CD4-positive, alpha-beta T cell treated with Interleukin-4 for 1 hour (primary cell): ENCODE measurements around the gene FTL.
A peak's percentile ranks its signal among the peaks of the same experiment; 100 is the strongest.
"Not testable (repeated sequence)": the region's sequence is repeated elsewhere in the genome, so short reads cannot be mapped to it uniquely, and the experiment has no call there.

Experiments used
- DNase-seq, 2 donors: peaks; one replicate each; pipeline ENCODE4 v3.0.0-alpha.2; 2020 to 2022

FTL gene

DNA sequence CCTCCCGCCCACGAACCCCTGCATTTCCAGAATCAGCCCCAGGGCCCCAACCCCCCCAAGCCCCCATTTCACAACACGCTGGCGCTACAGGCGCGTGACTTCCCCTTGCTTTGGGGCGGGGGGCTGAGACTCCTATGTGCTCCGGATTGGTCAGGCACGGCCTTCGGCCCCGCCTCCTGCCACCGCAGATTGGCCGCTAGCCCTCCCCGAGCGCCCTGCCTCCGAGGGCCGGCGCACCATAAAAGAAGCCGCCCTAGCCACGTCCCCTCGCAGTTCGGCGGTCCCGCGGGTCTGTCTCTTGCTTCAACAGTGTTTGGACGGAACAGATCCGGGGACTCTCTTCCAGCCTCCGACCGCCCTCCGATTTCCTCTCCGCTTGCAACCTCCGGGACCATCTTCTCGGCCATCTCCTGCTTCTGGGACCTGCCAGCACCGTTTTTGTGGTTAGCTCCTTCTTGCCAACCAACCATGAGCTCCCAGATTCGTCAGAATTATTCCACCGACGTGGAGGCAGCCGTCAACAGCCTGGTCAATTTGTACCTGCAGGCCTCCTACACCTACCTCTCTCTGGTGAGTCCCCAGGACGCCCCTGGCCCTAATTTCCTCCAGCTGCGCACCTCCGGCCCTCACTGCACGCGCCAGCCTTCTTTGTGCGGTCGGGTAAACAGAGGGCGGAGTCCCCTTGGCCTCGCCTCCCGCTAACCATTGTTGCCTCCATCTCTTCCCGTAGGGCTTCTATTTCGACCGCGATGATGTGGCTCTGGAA is at the start of gene FTL:
Gene FTL, plus strand, starts transcription at position 270 of the 766 bp plus-strand sequence. Its CDS starts 199 bp downstream, at position 469.
- peak; percentile 93 to 96 for DNase-seq

DNA sequence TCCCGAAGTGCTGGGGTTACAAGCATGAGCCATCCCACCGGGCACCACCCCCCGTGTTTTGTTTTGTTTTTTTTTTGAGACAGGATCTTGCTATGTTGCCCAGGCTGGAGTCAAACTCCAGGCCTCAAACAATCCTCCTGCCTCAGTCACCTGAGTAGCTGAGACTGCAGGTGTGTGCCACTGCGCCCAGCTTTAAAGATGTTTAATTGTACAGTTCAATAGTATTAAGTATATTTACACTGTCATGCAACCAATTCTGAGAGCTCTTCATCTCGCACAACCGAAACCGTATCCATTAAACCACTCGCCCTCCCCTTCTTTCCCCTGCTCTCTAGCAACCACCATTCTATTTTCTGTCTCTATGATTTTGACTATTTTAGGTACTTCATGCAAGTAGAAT is 49.4 kb upstream of the FTL start:
- DNase-seq = no peak

DNA sequence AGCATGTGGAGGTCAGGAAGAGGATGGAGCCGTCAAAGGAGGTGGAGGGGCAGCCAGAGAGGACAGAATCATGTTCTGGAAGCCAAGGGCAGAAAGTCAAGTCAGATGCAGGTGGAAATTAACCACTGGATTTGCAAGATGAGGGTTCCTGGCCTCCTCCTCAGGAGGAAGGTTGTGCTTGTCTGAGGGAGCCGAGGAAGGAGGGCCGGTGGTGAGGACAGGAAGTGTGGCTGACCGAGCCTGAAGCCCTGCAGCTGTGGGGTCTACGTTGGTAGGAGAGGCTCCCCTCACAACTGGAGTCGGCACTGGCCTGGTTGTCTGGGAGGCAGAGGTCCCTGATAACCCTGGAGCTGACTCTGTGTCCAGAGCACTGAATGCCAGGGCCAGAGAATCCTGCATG is 47.0 kb upstream of the FTL start:
- no peak for DNase-seq

DNA sequence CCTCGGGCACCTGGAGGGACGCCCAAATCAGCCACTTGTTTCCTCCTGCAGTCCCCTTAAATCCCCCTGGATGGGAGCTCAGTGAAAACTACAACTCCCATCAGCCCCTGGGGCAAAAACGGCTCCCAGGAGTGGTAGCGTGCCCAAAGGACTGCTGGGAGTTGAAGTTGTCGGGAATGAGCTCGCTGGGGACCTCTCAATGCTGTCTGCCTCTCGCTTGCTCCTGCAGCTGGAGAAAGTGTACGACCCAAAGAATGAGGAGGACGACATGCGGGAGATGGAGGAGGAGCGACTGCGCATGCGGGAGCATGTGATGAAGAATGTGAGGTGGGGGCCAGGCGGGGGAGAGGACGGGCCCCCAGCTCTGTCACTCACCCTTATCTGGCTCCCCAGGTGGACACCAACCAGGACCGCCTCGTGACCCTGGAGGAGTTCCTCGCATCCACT is 46.3 kb upstream of the FTL start:
- DNase-seq = peak; percentile 14 to 24

DNA sequence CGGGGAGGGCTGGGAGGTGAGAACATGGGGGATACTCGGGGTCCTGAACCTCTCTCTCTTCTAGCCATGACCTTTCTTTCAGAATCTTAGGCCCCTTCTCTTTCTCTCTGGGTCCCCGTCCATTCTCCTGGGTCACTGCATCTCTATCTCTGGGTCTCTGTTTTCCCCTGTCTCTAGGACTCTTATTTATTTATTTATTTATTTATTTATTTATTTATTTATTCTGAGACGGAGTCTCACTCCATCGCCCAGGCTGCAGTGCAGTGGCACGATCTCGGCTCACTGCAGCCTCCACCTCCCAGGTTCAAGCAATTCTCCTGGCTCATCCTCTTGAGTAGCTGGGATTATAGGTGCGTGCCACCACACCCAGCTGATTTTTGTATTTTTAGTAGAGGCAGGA is 45.8 kb upstream of the FTL start:
- not testable (repeated sequence) for DNase-seq

DNA sequence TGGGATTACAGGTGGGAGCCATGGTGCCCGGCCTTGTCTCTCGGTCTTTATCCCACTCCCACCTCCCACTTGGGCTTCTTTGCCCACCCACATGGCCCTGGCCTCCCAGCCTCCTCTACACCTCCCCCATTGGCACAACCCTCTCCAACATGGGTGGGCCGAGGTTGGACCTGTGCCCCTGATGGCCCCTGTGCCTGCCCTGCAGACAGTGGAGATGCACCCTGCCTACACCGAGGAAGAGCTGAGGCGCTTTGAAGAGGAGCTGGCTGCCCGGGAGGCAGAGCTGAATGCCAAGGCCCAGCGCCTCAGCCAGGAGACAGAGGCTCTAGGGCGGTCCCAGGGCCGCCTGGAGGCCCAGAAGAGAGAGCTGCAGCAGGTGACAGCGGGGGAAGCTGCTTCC is 44.2 kb upstream of the FTL start:
- no peak for DNase-seq

DNA sequence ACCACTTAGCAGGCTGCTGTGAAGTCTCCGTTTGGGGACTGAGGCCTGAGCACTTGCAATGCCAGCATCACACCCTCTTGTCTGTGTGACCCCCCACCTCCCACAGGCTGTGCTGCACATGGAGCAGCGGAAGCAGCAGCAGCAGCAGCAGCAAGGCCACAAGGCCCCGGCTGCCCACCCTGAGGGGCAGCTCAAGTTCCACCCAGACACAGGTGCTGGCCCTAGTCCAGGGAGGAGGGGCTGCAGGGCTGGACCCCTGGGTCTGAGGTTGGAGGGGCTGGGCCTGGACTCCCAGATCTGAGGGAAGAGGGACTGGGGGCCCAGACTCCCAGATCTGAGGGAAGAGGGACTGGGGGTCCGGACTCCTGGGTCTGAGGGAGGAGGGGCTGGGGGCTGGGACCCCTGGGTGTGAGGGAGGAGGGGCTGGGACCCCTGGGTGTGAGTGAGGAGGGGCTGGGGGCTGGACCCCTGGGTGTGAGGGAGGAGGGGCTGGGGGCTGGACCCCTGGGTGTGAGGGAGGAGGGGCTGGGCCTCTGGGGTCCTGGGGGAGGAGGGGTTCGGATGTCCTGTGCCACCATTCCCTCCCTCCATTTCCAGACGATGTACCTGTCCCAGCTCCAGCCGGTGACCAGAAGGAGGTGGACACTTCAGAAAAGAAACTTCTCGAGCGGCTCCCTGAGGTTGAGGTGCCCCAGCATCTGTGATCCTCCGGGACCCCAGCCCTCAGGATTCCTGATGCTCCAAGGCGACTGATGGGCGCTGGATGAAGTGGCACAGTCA is 43.2 kb upstream of the FTL start:
- DNase-seq = no peak

DNA sequence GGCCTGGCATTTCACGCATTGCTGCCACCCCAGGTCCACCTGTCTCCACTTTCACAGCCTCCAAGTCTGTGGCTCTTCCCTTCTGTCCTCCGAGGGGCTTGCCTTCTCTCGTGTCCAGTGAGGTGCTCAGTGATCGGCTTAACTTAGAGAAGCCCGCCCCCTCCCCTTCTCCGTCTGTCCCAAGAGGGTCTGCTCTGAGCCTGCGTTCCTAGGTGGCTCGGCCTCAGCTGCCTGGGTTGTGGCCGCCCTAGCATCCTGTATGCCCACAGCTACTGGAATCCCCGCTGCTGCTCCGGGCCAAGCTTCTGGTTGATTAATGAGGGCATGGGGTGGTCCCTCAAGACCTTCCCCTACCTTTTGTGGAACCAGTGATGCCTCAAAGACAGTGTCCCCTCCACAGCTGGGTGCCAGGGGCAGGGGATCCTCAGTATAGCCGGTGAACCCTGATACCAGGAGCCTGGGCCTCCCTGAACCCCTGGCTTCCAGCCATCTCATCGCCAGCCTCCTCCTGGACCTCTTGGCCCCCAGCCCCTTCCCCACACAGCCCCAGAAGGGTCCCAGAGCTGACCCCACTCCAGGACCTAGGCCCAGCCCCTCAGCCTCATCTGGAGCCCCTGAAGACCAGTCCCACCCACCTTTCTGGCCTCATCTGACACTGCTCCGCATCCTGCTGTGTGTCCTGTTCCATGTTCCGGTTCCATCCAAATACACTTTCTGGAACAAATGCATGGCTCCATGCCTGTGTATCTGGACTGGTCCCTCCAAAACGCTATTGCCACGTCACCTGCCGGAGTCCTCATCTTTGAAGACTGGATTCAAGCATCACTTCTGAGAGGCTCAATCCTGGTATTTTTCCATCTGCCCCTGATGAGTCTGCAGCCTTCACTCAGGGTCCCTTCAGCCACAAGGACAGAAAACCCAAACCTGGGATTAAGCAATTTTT is 42.3 kb upstream of the FTL start:
- no peak for DNase-seq

DNA sequence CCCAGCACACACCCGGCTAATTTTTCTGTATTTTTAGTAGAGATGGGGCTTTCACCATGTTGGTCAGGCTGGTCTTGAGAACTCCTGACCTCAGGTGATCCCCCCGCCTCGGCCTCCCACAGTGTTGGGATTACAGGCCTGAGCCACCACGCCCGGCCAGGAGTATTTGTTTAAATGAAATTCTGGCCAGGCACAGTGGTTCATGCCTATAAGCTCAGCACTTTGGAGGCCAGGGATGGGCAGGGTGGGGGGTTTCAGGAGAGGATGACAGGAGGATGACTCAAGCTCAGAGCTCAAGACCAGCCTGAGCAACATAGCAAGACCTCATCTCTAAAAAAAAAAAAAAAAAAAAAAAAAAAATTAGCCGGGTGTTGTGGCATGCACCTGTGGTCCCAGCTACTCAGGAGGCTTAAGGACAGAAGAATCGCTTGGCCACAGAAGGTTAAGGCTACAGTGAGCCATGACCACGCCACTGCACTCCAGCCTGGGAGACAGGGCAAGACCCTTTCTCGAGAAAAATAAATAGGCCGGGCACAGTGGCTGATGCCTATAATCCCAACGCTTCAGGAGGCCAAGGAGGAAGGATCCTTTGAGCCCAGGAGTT is 39.8 kb upstream of the FTL start:
- no peak for DNase-seq

DNA sequence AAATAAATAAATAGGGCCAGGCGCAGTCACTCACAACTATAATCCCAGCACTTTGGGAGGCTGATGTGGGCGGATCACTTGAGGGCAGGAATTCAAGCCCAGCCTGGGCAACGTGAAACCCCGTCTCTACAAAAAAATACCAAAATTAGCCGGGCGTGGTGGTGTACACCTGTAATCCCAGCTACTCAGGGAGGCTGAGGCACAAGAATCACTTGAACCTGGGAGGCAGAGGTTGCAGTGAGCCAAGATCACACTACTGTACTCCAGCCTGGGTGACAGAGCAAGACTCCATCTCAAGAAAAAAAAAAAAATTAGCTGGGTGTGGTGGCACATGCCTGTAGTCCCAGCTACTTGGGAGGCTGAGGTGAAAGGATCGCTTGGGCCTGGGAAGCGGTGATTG is 39.2 kb upstream of the FTL start:
- not testable (repeated sequence) for DNase-seq

DNA sequence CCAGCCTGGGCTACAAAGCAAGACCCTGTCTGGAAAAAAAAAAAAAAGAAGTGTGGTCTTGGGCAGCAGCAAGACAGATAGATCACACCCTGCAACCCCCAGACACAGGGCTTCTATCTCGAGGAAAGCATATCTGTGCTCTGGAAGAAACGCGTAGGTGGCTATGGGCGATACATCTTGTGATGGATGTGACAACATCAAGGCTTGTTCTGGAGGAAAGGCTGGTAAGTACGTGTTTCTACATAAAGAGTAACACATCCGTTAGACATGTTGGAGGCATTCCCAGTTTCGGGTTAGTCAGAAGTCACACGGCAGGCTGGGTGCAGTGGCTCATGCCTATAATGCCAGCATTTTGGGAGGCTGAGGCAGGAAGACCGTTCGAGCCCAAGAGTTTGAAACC is 38.2 kb upstream of the FTL start:
- no peak for DNase-seq

DNA sequence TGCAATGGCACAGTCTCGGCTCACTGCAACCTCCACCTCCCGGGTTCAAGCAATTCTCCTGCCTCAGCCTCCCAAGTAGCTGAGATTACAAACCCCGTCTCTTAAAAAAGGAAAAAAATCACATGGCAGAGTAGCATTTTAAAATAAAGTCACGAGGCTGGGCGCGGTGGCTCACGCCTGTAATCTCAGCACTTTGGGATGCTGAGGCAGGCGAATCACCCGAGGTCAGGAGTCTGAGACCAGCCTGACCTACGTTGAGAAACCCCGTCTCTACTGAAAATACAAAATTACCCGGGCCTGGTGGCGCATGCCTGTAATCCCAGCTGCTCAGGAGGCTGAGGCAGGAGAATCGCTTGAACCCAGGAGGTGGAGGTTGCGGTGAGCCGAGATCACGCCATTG is 37.4 kb upstream of the FTL start:
- not testable (repeated sequence) for DNase-seq

DNA sequence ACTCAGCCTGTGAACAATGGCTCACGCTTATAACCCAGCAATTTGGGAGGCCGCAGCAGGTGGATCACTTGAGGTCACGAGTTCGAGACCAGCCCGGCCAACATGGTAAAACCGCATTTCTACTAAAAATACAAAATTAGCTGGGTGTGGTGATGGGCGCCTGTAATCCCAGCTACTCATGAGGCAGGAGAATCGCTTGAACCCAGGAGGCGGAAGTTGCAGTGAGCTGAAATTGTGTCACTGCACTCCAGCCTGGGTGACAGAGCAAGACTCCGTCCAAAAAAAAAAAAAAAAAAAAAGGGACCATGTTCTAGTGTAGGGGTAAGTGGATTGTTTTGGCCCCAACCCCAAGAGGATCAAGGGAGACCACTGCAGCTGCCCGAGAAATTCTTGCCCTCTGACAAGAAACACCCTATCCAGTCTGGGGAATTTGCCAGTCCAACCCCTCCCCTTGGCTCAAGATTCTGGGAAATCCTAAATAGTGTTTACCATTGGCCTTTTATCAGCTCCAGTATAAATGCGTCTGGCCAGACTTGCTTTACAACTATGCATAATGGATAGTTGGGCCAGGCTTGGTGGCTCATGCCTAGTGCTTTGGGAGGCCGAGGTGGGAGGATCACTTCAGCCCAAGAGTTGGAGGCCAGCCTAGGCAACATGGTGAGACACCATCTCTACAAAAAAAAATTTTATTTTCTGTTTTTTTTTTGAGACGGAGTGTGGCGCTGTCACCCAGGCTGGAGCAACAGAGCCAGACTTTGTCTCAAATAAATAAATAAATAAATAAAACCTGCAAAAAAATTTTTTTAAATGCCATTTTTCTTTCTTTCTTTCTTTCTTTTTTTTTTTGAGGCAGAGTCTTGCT is 36.7 kb upstream of the FTL start:
- no peak for DNase-seq

DNA sequence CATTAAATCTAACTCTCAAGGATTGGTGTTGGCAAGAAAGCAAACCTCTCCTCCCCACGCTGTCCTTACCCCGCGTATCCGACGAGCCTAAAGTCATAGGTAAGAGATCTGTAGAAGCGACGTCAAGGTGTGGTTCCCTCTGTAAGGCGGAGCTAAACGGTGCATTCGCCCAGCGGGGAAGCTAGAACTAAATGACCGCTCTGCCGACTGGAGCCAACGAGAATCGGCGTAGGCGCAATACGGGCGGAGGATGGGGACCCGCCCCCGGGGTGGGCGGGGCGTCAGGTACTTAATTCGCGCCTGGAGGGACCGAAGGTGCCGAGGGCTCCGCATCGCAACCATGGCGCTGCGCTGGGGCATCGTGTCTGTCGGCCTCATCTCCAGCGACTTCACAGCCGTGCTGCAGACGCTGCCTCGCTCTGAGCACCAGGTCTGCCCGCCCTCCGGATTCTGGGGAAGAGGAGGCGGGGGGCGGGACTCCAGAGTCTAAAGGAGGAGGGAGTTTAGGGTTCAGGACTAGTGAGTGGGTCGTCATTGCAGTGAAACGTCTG is 31.7 kb upstream of the FTL start, which contains the start of gene DHDH:
Gene DHDH, plus strand, starts transcription at position 318 of the 551 bp plus-strand sequence. Its CDS starts 23 bp downstream, at position 341.
- DNase-seq = peak; percentile 91 to 93

DNA sequence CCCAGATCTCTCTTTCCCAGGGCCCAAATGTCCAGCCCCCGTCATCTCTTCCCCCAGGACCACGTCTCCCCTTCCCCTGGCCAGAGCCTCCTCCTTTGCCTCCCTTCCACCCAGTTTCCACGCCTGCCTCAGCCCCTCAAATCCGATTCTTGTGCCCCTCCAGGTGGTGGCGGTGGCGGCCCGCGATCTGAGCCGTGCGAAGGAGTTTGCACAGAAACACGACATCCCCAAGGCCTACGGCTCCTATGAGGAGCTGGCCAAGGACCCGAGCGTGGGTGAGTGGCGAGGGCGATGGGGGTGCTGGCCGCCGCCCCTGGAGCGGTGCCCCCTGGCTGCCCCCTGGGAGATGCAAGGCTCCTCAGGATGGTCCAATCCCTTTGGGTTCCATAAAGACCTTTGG is 30.3 kb upstream of the FTL start:
- no peak for DNase-seq

DNA sequence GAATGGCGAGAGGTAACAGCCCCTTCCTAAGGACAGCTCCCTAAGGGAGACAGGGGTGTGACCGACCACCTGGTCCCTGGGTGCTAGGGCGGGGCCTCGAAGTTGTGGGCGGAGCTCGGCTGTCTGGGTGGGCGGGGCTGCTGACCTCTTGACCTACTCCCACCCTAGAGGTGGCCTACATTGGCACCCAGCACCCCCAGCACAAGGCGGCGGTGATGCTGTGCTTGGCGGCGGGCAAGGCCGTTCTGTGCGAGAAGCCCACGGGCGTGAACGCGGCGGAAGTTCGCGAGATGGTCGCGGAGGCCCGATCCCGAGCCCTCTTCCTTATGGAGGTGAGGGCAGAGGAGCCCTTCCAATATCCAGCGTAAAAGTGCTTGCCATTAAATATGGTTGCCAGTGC is 29.2 kb upstream of the FTL start:
- no peak for DNase-seq

DNA sequence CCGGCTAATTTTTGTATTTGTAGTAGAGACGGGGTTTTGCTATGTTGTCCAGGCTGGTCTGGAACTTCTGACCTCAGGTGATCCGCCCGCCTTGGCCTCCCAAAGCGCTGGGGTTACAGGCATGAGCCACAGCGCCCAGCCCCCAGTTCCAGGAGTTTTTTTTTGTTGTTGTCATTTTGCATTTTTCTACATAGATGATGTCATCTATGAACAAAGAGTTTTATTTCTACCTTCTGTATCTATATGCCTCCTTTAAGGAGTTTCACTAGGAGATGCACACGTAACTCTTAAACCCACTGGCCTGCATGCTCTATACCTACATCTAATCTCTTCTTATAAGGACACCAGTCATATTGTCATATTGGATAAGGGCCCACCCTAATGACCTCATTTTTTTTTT is 26.9 kb upstream of the FTL start:
- no peak for DNase-seq

DNA sequence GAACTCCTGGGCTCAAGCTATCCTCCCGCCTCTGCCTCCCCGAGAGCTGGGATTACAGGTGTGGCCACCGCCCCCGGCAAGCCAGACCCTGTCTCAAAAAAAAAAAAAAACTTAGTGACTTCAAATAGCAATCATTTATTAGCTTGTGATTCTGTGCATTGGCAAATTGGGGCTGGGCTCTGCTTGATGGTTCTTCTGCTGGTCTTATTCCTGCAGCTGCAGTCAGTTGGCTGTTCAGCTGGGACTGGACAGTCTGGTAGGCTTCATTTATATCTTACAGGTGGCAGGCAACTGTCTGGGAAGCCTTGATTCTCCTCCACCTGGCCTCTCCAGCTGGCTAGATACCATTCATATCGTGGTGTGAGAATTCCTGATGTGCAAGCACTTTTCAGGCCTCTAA is 24.2 kb upstream of the FTL start:
- DNase-seq = no peak

DNA sequence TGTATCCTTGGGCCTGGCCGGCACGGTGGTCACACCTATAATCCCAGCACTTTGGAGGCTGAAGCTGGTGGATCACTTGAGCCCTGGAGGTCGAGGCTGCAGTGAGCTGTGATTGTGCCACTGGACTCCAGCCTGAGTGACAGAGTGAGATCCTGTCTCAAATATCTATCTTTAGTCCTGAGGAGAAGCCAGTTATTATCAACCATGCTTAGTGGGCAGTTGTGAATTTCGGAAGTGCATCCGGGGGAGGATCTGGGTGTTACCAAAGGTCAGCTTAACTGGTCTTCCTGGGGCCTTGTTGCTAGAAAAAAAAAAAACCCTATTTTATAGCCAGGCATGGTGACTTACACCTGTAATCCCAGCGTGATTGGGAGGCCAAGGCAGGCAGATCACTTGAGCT is 22.0 kb upstream of the FTL start:
- DNase-seq = no peak

DNA sequence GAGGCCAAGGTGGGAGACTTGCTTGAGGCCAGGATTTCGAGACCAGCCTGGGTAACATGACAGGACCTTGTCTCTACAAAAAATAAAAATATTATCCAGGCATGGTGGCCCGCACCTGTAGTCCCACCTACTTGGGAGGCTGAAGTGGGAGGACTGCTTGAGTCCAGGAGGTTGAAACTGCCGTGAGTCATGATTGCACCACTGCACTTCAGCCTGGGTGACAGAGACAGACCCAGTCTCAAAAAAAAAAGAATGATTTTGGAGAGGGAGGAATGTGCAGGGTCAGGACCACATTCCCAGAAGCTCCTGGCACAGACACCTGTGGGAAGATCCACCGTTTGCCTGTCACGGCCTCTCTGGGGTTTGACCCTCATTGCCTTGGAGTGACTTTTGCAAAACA is 19.7 kb upstream of the FTL start:
- DNase-seq = no peak

DNA sequence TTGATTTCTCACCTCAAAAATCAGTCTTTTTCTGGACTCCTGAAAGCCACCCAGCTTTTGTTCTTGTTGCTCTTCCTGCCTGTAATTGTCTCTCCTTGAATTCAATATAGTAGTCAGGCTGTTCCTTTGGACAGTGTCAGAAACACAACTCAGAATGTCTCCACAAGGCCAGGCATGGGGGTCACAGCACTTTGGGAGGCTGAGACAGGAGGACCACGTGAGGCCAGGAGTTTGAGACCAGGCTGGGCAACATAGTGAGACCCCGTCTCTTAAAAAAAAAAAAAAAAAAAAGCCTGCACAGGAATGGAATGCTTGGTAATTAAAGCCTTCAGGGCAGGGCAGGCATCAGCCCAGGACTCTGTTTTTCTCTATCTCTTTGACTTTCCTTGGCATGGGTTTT is 19.3 kb upstream of the FTL start:
- no peak for DNase-seq
